GM12878 (cell line): ENCODE data around the gene LHFPL2. TPM values are rescaled to one million over a fixed set of nuclear protein-coding genes. Genes with fewer than 3 reads are reported as not detected.

Source experiments
- ATAC-seq: fragments of 200-7000 bp; cut with Tn5 transposase; 3 replicates; pipeline ENCODE4 v1.9.1; 2020; ENCODE audit warnings: mild to moderate bottlenecking, moderate library complexity
- BruUV-seq: library from RNA; stranded (reverse); fragments of 400-500 nt; replicated peaks from 2 replicates; lab custom pipeline; 2021; lab: Mats Ljungman, UMichigan
- CTCF ChIA-PET: fragments of 300-600 bp; sonication (Branson Sonifier 250); formaldehyde crosslinking; extraction: SDS; loops from one replicate; lab custom pipeline; 2021; ENCODE audit warnings: inconsistent platforms; lab: Yijun Ruan, JAX
- POLR2A ChIA-PET: fragments of 350-600 bp; formaldehyde crosslinking; extraction: SDS; loops from one replicate; lab custom pipeline; 2021; ENCODE audit warnings: inconsistent platforms; lab: Charles Lee
- RAD21 ChIA-PET: fragments of 300-600 bp; sonication (Branson Sonifier 250); formaldehyde crosslinking; loops from one replicate; lab custom pipeline; 2023; ENCODE audit warnings: antibody characterized with exemption; ENCODE audit not compliant: unreplicated experiment; lab: Charles Lee
- SMC1A ChIA-PET: fragments of 300-600 bp; sonication (Branson Sonifier 250); formaldehyde crosslinking; loops from one replicate; lab custom pipeline; 2023; ENCODE audit not compliant: unreplicated experiment, uncharacterized antibody; lab: Charles Lee
- DNase-seq: peaks from one replicate; pipeline ENCODE4 v3.0.0-alpha.2; 2011; ENCODE audit warnings: low read depth, low spot score
- FAIRE-seq: peaks from 3 replicates; lab custom pipeline; 2011; peaks lifted over from hg19 to GRCh38; lab: Jason Lieb, UNC
- H2AFZ ChIP-seq: 2 replicates; pipeline ENCODE4 v1.6.0; 2011; ENCODE audit warnings: low read depth, low read length, control low read depth; ENCODE audit not compliant: control insufficient read depth
- H3K27ac ChIP-seq: 2 replicates; pipeline ENCODE4 v1.5.1; 2011; ENCODE audit warnings: control low read depth; ENCODE audit not compliant: control insufficient read depth, insufficient read depth
- H3K27me3 ChIP-seq, 2 experiments: replicated peaks in 1 of 2; 2 replicates each; pipeline versions ENCODE4 v1.6.0 to v1.6.1; 2011; ENCODE audit warnings: low read length in 1 of 2; ENCODE audit not compliant: control insufficient read depth in 2 of 2, insufficient read depth in 2 of 2
- H3K36me3 ChIP-seq, 2 experiments: 2 replicates each; pipeline ENCODE4 v1.5.1; 2011; ENCODE audit warnings: low read length in 1 of 2; ENCODE audit not compliant: control insufficient read depth in 2 of 2, insufficient read depth in 2 of 2
- H3K4me1 ChIP-seq: 2 replicates; pipeline ENCODE4 v1.6.1; 2011; ENCODE audit warnings: mild to moderate bottlenecking, low read length, moderate library complexity, mixed read lengths; ENCODE audit not compliant: control insufficient read depth, insufficient read depth
- H3K4me2 ChIP-seq: 2 replicates; pipeline ENCODE4 v1.6.0; 2011; ENCODE audit warnings: control low read depth; ENCODE audit not compliant: control insufficient read depth, insufficient read depth
- H3K4me3 ChIP-seq: fragments of 200-600 bp; sonication (generic); 2 replicates; pipeline ENCODE4 v1.5.1; 2016
- H3K79me2 ChIP-seq: 2 replicates; pipeline ENCODE4 v1.6.0; 2011; ENCODE audit warnings: low read length; ENCODE audit not compliant: control insufficient read depth, insufficient read depth
- H3K9ac ChIP-seq: 2 replicates; pipeline ENCODE4 v1.8.0; 2011; ENCODE audit warnings: low read length, control low read depth, mixed read lengths; ENCODE audit not compliant: control insufficient read depth, insufficient read depth
- H3K9me3 ChIP-seq: replicated peaks from 3 replicates; pipeline ENCODE4 v1.5.1; 2011; ENCODE audit warnings: mild to moderate bottlenecking, low read length; ENCODE audit not compliant: control insufficient read depth, insufficient read depth
- H4K20me1 ChIP-seq: 2 replicates; pipeline ENCODE4 v1.6.0; 2011; ENCODE audit not compliant: control insufficient read depth, insufficient read depth
- NFIC ChIP-seq: IDR thresholded peaks from 2 replicates; pipeline ENCODE4 v1.6.1; 2012; ENCODE audit warnings: low read depth, mild to moderate bottlenecking, inconsistent platforms, low read length, moderate library complexity
- RAD21 ChIP-seq: IDR thresholded peaks from 2 replicates; pipeline ENCODE4 v1.6.1; 2011; ENCODE audit warnings: mild to moderate bottlenecking, low read depth, low read length, moderate library complexity; ENCODE audit not compliant: insufficient read depth
- WGBS: methylation state at CpG from one replicate; pipeline ENCODE4 v1.1.6; 2016; ENCODE audit warnings: low lambda C conversion rate; ENCODE audit not compliant: insufficient replicate concordance, insufficient coverage; ENCODE audit errors: missing lambda C conversion rate; 5-methylcytosine and 5-hydroxymethylcytosine counted together
- in situ Hi-C: fragments of 300-500 bp; cut with MboI; formaldehyde crosslinking; loops from 9 replicates; pipeline ENCODE4 v1.14.3; 2018; ENCODE audit warnings: mixed read lengths
- intact Hi-C: fragments of 100-400 bp; cut with micrococcal nuclease; formaldehyde crosslinking; loops from one replicate; pipeline ENCODE4 v1.14.2; 2022; ENCODE audit not compliant: unreplicated experiment
- polyA plus RNA-seq, 11 experiments: library from polyadenylated mRNA; depleted of rRNA in 4 of 11; unstranded in 6 of 11; stranded (reverse) in 5 of 11; fragments of >200 nt; fragmentation: Nextera tagmentation in 4 of 11; fragmentation: Illumina TruSeq in 1 of 11; extraction: Ambion mirVana in 4 of 11; extraction: Trizol in 1 of 11; gene quantifications; 1 replicate in 1 of 11; 2 replicates in 10 of 11; pipeline versions ENCODE4 v1.2.1 to v1.2.3, GENCODE V29; 2011 to 2016; ENCODE audit warnings: inconsistent platforms in 2 of 11, missing spikeins in 2 of 11, low read depth in 1 of 11
- total RNA-seq, 4 experiments: library from RNA; depleted of rRNA in 3 of 4; stranded (reverse); fragments of >200 nt in 3 of 4; fragmentation: Illumina TruSeq in 1 of 4; extraction: Trizol in 1 of 4; gene quantifications; 2 replicates each; pipeline versions ENCODE4 v1.2.1 to v1.2.3, GENCODE V29; 2013 to 2021
- TF ChIP-seq, protein P1 (sequence below): fragments of 450-650 bp; formaldehyde crosslinking; IDR thresholded peaks from 2 replicates; pipeline ENCODE4 v1.5.0; 2022; ENCODE audit warnings: mild to moderate bottlenecking, missing genetic modification characterization

The LHFPL2 gene
- total and polyA plus RNA-seq, 10 of the 15 experiments (the other 5 are each of a cell fraction or from before 2014, with no cell fraction given), result 4.1 to 21.8 (median 12.5) TPM

GRCh38 chr5:78622302-78622971 is 26.1 kb downstream of the LHFPL2 start:
- TF ChIP-seq RAD21 (no peak), NFIC (no peak)
- TF ChIP-seq, protein P1, sequence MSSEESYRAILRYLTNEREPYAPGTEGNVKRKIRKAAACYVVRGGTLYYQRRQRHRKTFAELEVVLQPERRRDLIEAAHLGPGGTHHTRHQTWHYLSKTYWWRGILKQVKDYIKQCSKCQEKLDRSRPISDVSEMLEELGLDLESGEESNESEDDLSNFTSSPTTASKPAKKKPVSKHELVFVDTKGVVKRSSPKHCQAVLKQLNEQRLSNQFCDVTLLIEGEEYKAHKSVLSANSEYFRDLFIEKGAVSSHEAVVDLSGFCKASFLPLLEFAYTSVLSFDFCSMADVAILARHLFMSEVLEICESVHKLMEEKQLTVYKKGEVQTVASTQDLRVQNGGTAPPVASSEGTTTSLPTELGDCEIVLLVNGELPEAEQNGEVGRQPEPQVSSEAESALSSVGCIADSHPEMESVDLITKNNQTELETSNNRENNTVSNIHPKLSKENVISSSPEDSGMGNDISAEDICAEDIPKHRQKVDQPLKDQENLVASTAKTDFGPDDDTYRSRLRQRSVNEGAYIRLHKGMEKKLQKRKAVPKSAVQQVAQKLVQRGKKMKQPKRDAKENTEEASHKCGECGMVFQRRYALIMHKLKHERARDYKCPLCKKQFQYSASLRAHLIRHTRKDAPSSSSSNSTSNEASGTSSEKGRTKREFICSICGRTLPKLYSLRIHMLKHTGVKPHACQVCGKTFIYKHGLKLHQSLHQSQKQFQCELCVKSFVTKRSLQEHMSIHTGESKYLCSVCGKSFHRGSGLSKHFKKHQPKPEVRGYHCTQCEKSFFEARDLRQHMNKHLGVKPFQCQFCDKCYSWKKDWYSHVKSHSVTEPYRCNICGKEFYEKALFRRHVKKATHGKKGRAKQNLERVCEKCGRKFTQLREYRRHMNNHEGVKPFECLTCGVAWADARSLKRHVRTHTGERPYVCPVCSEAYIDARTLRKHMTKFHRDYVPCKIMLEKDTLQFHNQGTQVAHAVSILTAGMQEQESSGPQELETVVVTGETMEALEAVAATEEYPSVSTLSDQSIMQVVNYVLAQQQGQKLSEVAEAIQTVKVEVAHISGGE (CRISPR knock-in tag), result no peak
- ChIA-PET CTCF (interaction anchor here (0.9 to 1.3 kb wide), 6 partner anchors 12 to 155 kb away, joined by 3 to 5 read pairs (median 3); no protein-coding TSS in a partner anchor), SMC1A (interaction anchor here (0.6 to 3.5 kb wide), 8 partner anchors 15 to 307 kb away, joined by 3 to 14 read pairs (median 4); no protein-coding TSS in a partner anchor), RAD21 (interaction anchor here (1.0 to 2.0 kb wide), 4 partner anchors 9 to 74 kb away, joined by 3 to 7 read pairs (median 4); no protein-coding TSS in a partner anchor), POLR2A (interaction anchor here (0.7 kb wide), 1 partner anchor 28 kb away, joined by 3 read pairs; no protein-coding TSS in a partner anchor)
- Histone ChIP-seq H3K9ac (no peak overlapping the region), H3K27ac (no peak overlapping the region), H3K9me3 (peaks cover 4% of the 10 kb centered on the region; the same call in 2 of the 3 replicates), H3K36me3 (peaks cover 17 to 30% of the 10 kb centered on the region in 2 experiments), H4K20me1 (no peaks in the 10 kb centered on the region), H3K79me2 (no peaks in the 10 kb centered on the region), H3K4me1 (no peaks in the 10 kb centered on the region), H3K4me3 (no peak overlapping the region), H3K4me2 (no peak overlapping the region), H2AFZ (no peak overlapping the region), H3K27me3 (no peaks in the 10 kb centered on the region)
- BruUV-seq, result no TSS peak
- in situ Hi-C loops (no loop called here), intact Hi-C loops (no loop called here)
- DNase-seq (no peak), ATAC-seq (no peak), FAIRE-seq (no peak)
- 100% methylated on average over 3 of the region's 3 CpGs for WGBS
